Fibroblast of skin of left biceps (primary cell): ENCODE measurements around the gene HRC.
"Not testable (repeated sequence)": the region's sequence is repeated elsewhere in the genome, so short reads cannot be mapped to it uniquely, and the experiment has no call there.

Source experiments
- DNase-seq, 2 experiments: peaks; one replicate each; pipeline ENCODE4 v3.0.0-alpha.2; 2013; ENCODE audit warnings: low read depth in 2 of 2

The HRC gene

DNA sequence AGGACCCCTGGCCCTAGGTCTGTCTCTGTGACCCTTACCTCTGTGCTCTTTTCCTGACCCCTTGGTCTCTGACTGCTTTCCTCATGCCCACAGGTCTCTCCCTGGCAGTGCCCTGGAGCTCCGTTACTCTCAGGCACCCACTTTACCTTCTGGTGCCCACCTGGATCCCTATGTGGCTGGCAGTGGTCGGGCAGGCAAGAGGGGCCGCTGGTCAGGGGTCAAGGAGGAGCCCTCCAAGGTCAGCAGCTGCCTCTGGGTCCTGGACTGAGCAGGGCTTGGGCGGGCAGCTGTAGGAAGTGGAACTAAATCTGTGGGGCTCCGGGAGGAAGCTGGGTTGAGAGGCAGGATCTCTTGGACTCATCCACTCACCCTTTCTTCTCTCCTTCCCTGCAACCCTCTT lies 19.5 kb downstream of the HRC start:
- DNase-seq: no peak

DNA sequence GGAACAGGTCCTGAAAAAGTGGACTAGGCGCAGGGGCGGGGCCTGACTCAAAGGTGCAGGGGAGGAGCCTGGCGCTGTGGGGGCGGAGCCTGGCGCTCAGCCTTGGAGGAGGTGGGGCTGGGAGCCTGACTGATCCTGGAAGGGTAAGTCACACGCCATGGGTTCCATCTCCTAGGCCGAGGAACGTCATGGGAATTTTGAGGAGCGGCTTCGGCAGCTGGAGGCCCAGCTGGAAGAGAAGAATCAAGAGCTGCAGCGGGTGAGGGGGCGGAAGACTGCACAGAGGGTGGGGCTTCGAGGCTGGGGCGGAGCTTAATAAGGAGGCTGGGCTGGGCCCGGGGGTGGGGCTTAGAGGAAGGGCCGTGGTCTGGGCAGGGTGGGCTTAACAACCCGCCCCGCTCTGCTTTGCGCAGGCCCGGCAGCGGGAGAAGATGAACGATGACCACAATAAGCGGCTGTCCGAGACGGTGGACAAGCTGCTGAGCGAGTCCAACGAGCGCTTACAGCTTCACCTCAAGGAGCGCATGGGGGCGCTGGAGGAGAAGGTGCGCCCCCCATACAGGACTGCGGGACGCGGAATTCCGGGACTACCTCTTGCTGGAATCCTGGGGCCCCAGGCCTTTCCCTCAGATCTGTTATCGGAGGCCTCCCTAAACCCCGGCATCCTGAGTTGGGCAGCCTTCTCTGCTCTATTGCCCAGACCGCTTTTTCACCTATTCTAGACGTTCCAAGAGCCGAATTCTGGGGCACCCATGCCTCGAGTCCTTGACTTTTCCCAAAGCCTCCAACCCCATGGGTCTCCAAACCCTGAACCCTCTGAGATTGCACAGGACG lies 21.4 kb downstream of the HRC start:
- no peak for DNase-seq

DNA sequence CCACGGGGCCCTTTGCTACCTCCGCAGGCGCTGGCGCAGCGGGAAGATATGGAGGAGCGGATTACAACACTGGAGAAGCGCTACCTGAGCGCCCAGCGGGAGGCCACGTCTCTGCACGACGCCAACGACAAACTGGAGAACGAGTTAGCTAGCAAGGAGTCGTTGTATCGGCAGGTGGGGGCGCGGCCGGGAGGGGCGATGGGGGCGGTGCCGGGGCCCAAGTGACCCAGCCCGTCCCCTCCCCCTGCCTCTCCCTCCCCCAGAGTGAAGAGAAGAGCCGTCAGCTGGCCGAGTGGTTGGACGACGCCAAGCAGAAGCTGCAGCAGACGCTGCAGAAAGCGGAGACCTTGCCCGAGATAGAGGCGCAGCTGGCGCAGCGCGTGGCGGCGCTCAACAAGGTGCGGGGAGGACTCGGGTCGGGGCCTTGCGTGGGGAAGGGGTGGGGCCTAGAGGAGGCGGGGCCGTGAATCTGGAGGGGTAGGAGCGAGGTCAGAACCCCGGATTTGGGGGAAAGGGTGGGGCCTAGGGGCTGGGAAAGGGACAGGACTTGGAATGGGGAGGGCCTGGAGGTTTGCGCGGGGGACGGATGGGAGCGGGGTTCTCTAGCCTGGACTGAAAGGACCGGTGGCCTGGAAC lies 22.1 kb downstream of the HRC start:
- DNase-seq: no peak

DNA sequence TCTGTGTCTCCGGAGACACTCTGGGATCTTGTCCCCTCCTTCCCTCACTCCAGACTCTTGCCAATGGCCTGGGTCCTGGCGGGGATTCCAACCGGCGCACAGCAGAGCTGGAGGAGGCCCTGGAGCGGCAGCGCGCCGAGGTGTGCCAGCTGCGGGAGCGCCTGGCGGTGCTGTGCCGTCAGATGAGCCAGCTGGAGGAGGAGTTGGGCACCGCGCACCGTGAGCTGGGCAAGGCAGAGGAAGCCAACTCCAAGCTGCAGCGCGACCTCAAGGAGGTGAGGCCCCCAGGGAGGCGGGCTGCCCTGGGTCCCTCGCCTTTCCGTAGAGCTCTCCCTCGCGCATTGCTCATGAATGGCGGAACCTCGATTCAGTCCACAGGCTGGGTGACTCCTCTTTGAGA lies 24.9 kb downstream of the HRC start:
- no peak for DNase-seq

DNA sequence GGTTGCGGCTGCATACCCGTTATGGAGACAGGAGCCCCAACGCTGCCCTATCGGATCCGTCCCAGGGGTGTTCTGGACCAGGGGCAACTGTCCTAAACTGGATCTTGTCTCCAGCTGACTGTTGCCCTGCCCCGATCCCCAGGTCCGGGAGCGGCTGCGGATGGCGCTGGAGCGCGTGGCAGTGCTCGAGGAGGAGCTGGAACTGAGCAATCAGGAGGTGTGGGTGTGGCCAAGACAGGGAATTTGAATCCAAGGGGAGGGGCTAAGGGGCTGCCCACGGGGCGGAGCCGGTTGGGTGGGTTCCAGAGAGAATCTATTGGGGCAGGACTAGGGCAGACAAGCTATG lies 26.0 kb downstream of the HRC start:
- DNase-seq: no peak

DNA sequence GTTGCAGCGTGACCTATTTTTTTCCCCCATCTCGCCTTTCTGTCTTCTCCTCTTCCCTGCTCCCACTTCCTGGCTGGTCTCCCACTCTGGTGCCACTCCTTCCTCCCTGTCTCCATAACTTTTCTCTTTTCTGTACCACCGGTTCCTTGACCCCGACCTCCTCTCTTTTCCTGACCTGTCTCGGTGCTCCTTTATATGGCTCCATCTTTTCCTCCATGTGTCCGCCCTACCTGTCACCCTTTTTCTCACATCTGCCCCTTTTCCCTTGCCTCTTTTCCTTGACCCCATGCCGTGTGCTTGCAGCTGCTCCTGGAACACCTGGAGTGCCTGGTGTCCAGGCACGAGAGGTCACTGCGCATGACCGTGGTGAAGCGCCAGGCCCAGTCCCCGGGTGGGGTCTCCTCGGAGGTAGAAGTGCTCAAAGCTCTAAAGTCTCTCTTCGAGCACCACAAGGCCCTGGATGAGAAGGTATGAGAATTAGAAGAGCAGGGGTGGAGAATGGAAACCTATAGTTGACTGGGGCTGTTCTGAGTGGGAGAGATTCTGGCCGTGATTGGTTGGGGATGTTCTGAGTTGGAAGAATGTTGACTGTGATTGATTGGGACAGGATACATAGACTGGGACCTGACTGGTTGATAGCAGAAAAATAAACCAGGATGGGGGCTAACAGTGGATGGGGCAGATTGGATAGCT lies 26.5 kb downstream of the HRC start:
- no peak for DNase-seq

DNA sequence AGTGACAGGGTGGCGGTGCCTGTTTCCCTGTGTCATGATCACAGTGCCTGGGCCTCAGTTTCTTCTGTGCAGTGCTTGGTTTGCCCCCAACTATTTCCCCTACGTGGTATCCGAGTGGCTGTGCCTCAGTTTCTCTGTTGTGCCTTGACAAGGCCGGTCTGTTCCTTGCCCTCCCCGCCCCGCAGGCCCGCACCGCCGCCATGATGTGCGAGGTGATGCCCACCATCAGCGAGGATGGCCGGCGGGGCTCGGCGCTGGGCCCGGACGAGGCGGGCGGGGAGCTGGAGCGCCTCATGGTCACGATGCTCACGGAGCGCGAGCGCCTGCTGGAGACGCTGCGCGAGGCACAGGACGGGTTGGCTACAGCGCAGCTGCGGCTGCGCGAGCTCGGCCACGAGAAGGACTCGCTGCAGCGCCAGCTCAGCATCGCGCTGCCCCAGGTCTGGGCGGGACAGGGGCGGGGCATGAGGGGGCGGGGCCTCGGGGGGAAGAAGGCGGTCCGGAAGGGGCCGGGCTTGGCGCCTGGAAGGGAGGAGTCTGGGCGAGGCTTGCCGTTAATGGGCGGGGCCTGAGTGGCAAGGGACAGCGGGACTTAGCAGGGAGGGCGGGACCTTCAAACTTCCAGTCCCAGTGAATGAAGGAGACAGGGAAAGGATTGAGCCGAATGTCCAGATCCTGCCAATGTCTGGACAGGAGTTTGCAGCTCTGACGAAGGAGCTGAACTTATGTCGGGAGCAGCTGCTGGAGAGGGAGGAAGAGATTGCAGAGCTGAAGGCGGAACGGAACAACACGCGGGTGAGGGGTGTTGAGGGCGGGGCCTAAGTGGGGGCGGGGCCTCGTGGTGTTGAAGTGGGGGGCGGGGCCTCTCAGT lies 27.3 kb downstream of the HRC start:
- DNase-seq: peak; percentile 89 to 93

DNA sequence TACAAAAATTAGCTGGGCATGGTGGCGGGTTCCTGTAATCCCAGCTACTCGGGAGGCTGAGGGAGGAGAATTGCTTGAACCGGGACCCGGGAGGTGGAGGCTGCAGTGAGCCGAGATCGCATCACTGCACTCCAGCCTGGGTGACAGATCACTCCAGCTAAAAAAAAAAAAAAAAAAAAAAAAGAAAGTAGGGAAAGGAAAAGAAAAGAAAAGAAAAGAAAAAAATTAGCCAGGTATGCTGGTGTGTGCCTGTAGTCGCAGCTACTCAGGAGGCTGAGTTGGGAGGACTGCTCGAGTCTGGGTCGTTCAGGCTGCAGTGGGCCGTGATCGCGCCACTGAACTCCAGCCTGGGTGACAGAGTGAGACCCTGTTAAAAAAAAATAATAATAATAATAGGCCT lies 28.0 kb downstream of the HRC start:
- DNase-seq: not testable (repeated sequence)

DNA sequence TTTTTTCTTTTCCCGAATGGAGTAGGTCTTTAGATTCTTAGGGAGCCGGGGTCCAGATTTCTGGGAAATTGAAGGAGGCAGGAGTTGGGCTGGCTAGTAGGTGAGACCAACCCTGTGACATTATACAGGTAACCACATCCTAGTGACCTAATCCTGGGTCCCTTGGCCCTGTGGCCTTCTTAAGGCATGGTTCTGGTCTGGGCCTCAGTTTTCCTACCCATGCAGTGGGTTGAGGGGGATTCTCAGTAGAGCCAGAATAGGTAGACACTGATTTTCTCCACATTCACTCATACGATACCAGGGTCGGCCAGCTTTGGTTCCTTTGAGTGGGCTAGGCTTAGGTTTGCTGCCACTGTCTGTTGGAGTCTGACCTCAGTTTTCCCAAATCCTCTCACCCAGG lies 28.6 kb downstream of the HRC start:
- DNase-seq: no peak

DNA sequence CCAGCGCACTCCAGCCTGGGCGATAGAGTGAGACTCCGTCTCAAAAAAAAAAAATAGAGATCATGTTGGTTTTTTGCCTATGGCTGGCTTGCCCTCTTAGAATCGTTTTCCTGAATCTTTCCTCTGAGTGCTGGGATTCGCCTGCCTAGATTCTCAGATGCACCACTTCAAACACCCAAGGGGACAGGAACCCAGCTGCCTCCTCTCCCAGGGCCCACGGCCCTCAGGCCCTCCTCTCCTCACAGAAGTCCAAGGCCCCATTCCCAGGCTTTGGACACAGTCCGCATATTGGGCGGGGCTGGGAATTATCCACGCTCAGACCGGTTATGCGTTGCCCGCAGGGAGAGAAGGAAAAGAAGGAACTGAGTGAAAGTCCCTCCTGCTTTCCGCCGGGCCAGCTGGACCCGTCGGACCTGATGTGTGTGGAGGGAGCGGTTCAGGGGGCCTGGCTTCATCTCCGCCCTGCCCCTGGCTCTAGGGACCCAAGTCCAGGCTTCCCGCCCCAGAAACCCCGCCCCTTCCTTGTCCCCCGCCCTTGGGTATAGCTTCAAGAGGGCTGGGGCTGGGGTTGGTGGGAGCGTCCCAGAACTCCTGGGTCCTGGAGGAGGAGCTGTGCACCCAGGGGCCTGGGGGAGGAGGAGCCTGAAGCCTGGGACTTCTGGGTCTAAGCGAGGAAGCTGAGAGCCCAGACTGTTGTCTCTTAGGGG lies 30.0 kb downstream of the HRC start:
- no peak for DNase-seq

DNA sequence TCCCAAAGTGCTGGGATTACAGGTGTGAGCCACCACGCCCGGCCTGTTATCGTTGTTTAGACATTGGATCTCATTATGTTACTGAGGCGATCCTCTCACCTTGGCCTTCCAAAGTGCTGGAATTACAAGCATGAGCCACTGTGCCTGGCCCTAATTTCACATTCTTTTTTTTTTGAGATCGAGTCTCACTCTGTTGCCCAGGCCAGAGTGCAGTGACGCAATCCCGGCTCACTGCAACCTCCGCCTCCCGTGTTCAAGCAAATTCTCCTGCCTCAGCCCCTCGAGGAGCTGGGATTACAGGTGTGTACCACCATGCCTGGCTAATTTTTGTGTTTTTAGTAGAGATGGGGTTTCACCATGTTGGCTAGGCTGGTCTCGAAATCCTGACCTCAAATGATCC lies 31.9 kb downstream of the HRC start:
- DNase-seq: not testable (repeated sequence)

DNA sequence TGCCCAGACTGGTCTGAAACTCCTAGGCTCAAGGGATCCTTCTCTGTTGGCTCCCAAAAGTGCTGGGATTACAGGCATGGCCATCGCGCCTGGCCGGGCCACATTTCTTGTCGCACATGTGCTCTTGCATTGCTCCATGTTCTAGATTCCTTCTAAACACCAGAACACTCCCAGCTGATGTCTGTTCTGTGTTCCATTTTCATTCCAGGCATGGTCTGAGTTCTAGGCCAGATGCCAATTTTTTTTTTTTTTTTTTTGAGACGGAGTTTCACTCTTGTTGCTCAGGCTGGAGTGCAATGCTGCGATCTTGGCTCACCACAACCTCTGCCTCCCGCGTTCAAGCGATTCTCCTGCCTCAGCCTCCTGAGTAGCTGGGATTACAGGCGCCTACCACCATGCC lies 33.4 kb downstream of the HRC start:
- DNase-seq: not testable (repeated sequence)

DNA sequence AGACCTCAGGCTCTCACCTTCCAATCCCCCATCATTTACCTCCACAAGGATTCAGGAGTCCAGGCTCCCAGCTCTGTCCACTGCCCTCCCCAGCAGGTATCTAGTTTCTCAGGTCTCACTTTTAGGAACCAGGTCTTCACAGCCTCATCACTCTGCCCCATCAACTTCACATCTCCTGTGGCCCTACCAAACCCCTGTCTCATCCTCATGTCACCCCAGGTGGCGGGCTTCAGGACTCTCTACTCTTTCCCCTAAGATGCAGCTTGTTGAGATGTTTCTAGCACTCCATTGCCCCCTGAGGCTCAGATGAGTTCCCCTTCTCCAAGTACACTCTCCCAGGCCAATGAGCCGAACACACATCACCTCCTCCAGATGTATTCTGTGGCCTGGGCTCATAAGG lies 34.3 kb downstream of the HRC start:
- DNase-seq: no peak

DNA sequence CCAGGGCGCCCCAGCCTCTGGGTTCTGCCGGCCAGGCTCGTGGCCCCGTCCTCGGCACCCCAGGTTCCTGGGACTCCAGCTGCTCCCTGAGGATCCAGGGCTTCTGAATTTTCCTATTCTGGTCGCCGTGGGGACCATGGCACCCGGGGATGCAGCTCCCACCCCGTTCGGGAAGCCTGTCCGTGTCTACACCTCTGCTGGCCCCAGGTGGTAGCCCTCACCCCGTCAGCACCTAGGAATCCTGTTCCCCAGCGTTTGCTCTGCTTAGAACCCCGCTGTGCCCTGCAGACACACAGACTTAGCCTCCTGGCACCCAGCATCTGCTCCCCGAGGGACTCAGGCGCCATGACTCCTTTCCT lies 34.9 kb downstream of the HRC start:
- no peak for DNase-seq

DNA sequence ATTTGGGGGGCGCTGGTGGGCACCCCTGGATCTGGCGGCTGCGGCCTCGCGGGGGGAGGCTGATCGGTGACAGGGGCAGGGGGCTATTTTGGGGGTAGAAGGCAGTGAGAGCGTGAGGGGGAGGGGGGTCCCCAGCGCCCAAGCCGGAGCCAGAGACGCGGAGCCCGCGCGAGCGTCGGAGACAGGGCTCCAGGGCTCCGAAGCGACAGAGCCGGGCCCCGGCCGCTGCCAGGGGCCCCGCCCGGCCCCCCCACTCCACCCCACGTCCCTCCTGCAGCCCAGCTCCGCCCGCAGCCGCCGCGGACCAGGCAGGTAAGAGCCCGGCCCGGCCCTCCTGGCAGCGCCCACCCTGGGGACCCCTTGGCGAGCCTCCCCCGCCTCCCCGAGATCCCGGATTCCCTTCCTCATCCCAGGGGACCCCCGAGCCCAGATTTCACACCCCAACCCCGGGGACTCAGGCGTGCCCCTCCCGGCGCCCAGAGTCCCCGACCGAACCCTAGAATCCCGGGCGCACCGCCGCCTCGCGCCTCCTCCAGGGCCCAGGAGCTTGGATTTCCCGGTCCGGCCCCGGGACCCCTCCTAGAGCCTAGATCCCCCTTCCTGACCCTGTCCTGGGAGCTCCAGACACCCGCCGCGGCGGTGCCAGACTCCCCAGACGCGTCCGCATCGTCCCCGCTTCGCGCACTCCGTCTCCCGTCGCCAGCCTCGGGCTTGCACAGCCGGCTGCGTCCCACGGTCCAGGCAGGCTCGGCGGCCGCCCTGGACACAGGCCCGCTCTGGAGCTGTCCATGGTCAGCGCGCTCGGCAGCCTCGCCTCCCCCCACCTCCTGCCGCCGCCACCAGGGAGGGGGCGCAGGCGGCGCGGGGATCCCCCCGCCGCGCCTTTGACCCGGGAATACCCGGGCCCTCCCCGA lies 35.5 kb downstream of the HRC start, which contains the start of gene PPFIA3:
Gene PPFIA3, plus strand, starts transcription at position 134 of the 914 bp plus-strand sequence. CDS start 8,330 bp downstream, outside the sequence.
- no peak for DNase-seq

DNA sequence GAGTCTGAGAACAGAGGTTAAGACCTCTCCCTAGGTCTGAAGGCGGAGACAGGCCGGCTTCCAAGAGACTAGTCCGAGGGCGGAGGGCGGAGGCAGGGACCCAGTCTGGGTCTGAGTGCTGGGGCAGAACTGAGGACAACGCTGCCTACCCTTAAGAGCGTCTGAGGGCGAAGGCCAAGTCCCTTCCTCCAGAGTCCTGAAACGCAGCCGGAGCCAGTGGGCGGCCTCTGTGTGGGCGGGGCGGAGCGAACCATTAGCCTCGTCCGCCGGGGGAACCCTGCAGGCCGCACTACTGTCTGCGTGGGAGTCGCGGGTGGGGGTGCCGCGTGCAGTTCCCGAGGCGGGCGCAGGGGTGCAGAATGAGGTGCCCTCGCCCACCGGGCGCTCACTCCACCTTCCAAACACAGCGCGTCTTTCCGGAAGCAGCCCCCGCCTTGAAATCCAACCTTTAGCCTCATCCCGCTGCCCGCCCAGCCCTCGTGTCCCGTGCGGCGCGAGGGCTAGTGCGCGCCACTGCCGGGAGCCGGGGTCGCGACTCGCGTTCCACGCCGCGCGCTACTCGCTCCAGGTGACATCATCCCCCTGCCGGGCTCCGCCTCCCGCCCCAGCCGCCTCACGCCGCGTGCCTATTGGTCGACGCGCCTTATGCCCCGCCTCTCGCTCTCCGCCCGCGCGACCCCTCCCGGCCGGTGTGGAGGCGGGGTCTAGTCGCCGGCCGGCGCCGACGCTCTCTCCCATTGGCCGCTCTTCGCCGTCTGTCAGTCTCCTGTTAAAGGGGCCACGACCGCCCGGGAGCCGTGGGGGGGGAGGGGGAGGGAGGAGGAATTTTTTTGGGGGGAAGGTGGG lies 36.4 kb downstream of the HRC start, which contains the start of gene C19orf73:
Gene C19orf73, minus strand, starts transcription at position 579 of the 846 bp plus-strand sequence. Its CDS starts 121 bp downstream, at position 458.
- DNase-seq: peak; percentile 81 to 85

DNA sequence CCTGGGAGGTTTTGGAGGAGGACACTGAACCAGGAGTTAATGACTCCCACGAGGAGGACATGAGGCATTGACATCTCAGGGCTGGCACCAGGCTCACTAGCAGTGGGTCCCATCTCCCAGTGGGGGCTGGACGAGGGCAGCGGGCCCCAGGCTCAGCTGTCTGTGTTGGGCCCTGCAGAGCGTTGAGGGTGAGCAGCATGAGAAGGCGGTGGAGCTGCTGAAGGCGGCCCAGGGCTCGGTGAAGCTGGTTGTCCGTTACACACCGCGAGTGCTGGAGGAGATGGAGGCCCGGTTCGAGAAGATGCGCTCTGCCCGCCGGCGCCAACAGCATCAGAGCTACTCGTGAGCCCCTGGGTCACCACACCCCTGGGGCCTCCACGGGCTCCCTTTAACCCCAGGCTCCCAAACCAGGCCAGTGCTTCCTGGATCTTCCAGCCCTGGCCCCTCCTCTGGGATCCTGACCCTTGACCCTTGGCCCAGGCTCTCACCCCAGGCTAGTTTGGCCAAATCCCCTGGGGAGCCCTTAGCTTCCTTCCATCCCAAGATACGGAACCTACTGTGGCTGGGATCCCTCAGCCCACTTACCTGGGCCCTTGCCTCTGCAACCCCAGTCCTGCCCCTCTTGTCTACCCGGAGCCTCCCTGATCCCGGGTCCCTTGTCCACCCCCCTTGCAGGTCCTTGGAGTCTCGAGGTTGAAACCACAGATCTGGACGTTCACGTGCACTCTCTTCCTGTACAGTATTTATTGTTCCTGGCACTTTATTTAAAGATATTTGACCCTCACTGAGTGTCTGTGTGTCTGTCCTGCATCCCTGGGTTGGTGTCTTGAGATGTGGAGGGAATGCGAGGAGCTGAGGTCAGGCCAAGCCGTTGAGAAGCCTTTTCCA lies 37.3 kb downstream of the HRC start:
- no peak for DNase-seq

DNA sequence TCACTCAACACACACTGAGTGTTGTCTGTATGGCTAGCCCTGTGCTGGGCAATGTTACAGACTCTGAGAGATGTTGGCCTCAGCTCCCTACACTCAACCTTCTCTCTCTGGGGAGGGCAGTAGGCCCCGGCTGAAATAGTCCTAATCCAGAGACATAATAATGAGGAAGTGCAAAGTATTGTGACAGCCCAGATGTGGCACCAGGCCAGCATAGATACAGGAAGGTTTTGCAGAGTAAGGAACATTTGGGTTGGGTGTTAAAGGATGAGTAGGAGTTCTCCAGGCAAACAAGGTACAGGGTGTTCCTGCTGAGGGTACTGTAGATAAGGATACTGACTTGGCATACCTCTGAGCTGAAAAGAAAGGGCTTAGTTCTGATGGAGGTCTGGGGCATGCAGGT lies 38.7 kb downstream of the HRC start:
- no peak for DNase-seq
